A549 (cell line): Measurements from ENCODE around the gene PEX7.

Source experiments
- EP300 ChIP-seq, 2 experiments: fragments of >200 bp; sonication (Bioruptor Twin); formaldehyde crosslinking; IDR thresholded peaks; 2 replicates in 1 of 2; 3 replicates in 1 of 2; pipeline ENCODE4 v1.6.1; 2016 to 2017
- FOSL2 ChIP-seq, 2 experiments: fragments of 450-650 bp in 1 of 2; fragments of >200 bp in 1 of 2; sonication (Bioruptor Twin) in 1 of 2; formaldehyde crosslinking; IDR thresholded peaks; 2 replicates each; pipeline versions ENCODE4 v1.5.0 to v1.6.1; 2016 to 2020; ENCODE audit warnings: mild to moderate bottlenecking in 1 of 2, moderate library complexity in 1 of 2
- HOXA7 ChIP-seq: fragments of 250-450 bp; sonication (Bioruptor Pico); IDR thresholded peaks from 2 replicates; pipeline ENCODE4 v1.5.0; 2020; ENCODE audit warnings: mild to moderate bottlenecking, moderate library complexity
- MAFK ChIP-seq: fragments of 450-650 bp; IDR thresholded peaks from 2 replicates; pipeline ENCODE4 v1.6.1; 2014; ENCODE audit not compliant: partially characterized antibody
- POLR2A ChIP-seq: IDR thresholded peaks from 2 replicates; pipeline ENCODE4 v1.6.1; 2012; ENCODE audit warnings: mild to moderate bottlenecking, low read length
- TP53 ChIP-seq: fragments of 250-450 bp; sonication (Bioruptor Pico); IDR thresholded peaks from 2 replicates; pipeline ENCODE4 v1.5.0; 2021; ENCODE audit warnings: mild to moderate bottlenecking, moderate library complexity
- TF ChIP-seq, protein P1 (sequence below): IDR thresholded peaks from 2 replicates; pipeline ENCODE4 v1.6.1; 2012
- TF ChIP-seq, protein P2 (sequence below): fragments of 200-600 bp; sonication (generic); IDR thresholded peaks from 2 replicates; pipeline ENCODE4 v1.6.1; 2016; ENCODE audit warnings: antibody characterized with exemption, mild to moderate bottlenecking, moderate library complexity
- TF ChIP-seq, protein P3 (sequence below): fragments of >200 bp; sonication (Bioruptor Twin); formaldehyde crosslinking; IDR thresholded peaks from 3 replicates; pipeline ENCODE4 v1.5.1; 2016
- TF ChIP-seq, protein P4 (sequence below): fragments of 450-650 bp; IDR thresholded peaks from 2 replicates; pipeline ENCODE4 v1.6.1; 2014; ENCODE audit warnings: antibody characterized with exemption

DNA sequence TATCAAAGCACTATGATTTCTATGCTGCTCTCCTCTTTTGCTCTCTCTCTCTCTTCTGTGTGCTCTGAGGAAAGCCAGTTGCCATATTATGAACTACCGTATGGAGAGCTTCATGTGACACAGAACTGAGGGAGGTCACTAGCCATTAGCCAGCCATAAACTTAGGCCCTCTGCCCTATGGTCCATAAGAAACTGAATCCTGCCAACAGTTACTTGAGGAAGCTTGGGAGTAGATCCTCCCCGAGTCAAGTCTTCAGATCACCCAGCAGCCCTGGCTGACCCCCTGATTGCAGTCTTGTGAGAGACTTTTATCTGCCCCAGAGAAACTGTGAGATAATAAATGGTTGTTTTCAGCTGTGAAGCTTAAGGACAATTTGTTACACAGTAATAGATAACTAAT, 5.7 kb upstream of the PEX7 start:
- TF ChIP-seq POLR2A: no peak
- TF ChIP-seq MAFK: no peak
- no peak for TF ChIP-seq TP53 (CRISPR knock-in tag)
- TF ChIP-seq EP300 (IDR thresholded peaks at IDR 0.05): no peak
- TF ChIP-seq HOXA7 (CRISPR knock-in tag): no peak
- TF ChIP-seq FOSL2 (IDR thresholded peaks at IDR 0.05): no peak
- TF ChIP-seq FOSL2 (CRISPR knock-in tag; IDR thresholded peaks at IDR 0.05): no peak
- TF ChIP-seq, protein P1, sequence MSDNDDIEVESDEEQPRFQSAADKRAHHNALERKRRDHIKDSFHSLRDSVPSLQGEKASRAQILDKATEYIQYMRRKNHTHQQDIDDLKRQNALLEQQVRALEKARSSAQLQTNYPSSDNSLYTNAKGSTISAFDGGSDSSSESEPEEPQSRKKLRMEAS: no peak
- TF ChIP-seq, protein P2, sequence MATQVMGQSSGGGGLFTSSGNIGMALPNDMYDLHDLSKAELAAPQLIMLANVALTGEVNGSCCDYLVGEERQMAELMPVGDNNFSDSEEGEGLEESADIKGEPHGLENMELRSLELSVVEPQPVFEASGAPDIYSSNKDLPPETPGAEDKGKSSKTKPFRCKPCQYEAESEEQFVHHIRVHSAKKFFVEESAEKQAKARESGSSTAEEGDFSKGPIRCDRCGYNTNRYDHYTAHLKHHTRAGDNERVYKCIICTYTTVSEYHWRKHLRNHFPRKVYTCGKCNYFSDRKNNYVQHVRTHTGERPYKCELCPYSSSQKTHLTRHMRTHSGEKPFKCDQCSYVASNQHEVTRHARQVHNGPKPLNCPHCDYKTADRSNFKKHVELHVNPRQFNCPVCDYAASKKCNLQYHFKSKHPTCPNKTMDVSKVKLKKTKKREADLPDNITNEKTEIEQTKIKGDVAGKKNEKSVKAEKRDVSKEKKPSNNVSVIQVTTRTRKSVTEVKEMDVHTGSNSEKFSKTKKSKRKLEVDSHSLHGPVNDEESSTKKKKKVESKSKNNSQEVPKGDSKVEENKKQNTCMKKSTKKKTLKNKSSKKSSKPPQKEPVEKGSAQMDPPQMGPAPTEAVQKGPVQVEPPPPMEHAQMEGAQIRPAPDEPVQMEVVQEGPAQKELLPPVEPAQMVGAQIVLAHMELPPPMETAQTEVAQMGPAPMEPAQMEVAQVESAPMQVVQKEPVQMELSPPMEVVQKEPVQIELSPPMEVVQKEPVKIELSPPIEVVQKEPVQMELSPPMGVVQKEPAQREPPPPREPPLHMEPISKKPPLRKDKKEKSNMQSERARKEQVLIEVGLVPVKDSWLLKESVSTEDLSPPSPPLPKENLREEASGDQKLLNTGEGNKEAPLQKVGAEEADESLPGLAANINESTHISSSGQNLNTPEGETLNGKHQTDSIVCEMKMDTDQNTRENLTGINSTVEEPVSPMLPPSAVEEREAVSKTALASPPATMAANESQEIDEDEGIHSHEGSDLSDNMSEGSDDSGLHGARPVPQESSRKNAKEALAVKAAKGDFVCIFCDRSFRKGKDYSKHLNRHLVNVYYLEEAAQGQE: no peak
- TF ChIP-seq, protein P3, sequence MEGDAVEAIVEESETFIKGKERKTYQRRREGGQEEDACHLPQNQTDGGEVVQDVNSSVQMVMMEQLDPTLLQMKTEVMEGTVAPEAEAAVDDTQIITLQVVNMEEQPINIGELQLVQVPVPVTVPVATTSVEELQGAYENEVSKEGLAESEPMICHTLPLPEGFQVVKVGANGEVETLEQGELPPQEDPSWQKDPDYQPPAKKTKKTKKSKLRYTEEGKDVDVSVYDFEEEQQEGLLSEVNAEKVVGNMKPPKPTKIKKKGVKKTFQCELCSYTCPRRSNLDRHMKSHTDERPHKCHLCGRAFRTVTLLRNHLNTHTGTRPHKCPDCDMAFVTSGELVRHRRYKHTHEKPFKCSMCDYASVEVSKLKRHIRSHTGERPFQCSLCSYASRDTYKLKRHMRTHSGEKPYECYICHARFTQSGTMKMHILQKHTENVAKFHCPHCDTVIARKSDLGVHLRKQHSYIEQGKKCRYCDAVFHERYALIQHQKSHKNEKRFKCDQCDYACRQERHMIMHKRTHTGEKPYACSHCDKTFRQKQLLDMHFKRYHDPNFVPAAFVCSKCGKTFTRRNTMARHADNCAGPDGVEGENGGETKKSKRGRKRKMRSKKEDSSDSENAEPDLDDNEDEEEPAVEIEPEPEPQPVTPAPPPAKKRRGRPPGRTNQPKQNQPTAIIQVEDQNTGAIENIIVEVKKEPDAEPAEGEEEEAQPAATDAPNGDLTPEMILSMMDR: no peak
- TF ChIP-seq, protein P4, sequence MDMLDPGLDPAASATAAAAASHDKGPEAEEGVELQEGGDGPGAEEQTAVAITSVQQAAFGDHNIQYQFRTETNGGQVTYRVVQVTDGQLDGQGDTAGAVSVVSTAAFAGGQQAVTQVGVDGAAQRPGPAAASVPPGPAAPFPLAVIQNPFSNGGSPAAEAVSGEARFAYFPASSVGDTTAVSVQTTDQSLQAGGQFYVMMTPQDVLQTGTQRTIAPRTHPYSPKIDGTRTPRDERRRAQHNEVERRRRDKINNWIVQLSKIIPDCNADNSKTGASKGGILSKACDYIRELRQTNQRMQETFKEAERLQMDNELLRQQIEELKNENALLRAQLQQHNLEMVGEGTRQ: no peak
